HG03575 (cell line): ENCODE results near the gene SPINK4.

Experiments used
- ATAC-seq: cut with Tn5 transposase; IDR thresholded peaks from one replicate; pipeline ENCODE4 v1.9.1; 2021; ENCODE audit not compliant: unreplicated experiment, insufficient number of reproducible peaks, low FRiP score; ENCODE audit errors: extremely low read depth

SPINK4 gene, protein sequence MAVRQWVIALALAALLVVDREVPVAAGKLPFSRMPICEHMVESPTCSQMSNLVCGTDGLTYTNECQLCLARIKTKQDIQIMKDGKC

DNA sequence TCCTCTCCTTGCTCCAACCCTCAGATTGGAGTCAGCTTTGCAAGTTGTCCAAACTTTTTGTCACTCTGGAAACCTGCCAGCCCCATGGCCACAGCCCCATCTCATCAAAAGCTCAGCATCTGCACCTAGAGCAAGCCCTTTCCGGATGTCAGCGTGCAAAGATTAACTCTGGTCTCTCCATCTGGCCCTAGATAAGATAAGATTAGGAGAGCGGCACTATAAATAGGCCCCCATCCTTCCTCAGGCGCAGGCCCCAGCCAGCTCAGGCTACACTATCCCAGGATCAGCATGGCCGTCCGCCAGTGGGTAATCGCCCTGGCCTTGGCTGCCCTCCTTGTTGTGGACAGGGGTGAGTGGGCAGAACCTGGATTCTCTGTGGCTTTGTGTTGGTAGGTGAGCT is at the start of gene SPINK4:
Gene SPINK4 (plus strand): TSS at position 247 of the 400 bp plus-strand sequence. CDS start 42 bp downstream, at position 289.
- ATAC-seq: no peak

DNA sequence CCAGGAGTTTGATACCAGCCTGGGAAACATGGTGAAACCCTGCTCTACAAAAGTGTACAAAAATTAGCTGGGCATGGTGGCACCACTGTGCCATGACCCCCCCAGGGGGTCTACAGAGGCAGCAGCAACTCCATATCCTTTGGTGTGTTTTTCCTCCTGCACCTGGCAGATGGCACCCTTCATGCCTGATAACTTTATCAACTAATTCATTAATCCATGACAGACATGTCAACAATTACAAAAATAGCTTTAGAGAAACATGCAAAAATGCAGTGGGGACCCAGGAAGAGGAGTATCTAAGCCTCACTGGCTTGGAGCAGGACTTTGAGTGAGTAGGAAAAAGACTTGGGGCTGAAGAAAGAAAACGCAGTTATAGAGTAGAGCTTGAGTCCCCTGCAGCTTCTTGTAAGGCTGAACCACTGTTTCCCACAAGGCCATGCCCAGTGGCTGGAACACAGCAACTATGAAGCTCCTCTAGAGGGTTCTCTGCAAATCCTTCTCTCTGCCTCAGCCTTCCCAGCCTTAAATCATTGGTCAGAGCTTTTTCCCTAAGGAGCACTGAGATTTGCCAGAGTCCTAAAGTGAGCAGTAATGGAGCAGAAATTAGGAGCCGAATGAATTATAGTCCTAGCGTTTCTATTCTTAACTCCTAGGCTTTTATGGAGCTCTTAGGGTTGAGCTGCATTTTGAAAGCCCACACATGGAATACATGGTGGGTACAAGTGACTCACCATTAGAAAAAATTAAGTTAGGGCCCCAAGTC is 47.3 kb upstream of the SPINK4 start:
- no peak for ATAC-seq

DNA sequence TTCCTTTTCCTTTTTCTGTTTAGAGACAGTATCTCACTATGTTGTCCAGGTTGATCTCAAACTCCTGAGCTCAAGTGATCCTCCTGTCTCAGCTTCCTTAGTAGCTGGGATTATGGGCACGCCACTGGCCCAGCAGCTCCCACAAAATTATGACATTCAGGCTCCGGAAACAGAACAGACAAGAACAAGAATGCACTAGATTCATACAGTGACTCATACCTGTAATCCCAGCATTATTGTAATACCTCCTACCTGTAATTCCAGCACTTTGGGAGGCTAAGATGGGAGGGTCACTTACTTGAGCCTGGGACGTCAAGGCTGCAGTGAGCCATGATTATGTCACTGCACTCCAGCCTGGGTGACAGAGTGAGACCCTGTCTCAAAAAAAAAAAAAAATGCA is 46.1 kb upstream of the SPINK4 start:
- no peak for ATAC-seq

DNA sequence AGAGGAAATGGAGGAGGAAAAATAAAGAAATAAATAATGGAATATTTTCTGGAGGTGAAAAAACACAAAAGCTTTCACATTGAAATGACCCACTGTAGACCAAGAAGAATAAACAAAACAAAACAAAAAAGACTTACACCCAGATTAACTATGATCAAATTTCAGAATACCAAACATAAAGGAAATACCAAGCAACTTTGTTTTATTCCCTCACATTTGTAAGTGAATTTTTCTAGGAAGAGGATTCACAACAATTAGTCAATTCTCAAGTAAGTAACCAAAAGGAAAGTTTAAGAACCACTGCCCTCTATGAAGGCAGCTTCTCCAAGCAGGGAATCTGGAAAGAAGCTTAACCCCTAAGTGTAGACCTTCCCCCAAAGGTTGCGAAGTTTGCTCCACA is 43.2 kb upstream of the SPINK4 start:
- no peak for ATAC-seq

DNA sequence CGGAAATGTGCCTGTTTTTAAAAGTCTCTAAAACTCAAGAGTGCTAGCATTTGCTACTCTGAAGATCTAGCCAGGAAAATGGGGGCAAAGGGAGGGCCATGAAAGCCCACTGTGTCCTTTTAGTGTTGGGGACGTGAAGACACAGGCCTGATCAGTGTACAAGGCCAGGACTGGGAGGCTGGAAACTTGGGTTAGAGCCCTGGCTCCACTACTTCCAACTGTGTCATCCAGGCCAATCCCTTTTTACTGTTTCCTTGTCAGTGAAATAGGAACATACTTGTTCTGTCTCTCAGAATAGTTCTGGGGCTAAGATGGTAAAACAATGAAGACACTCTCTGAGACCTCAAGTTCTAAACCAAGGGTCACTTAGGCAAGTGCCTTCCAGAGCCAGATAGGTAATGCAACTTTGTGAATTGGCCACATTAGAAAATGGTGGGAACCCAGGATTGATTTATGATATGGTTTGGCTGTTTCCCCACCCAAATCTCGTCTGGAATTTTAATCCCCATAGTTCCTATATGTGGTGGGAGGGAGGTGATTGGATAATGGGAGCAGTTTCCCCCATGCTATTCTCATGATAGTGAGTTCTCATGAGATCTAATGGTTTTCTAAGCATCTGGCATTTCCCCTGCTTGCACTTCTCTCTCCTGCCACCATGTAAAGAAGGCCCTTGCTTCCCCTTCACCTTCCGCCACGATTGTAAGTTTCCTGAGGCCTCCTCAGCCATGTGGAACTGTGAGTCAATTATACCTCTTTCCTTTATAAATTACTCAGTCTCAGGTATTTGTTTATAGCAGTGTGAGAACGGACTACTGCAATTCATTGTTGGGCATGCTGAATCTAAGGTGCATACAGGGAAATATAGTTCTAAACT is 42.5 kb upstream of the SPINK4 start:
- no peak for ATAC-seq

DNA sequence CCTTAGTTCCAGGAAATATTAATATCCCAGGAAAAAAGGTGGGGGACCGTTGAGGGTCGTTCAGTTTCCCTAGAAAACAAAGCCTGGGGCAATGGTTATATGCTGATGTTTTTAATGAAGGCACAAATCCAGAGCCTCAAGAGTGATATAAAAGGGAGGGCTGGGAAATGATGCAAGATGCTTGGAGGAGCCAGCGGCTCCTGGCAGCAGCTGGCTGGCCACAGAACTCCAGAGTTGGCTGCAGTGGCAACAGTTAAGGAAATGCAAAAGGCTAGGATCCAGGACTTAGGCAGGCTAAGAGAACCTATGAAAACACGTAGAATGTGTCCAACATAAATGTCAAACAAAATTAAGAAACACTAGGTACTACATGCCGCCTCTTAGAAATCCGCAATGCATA is 41.8 kb upstream of the SPINK4 start:
- no peak for ATAC-seq

DNA sequence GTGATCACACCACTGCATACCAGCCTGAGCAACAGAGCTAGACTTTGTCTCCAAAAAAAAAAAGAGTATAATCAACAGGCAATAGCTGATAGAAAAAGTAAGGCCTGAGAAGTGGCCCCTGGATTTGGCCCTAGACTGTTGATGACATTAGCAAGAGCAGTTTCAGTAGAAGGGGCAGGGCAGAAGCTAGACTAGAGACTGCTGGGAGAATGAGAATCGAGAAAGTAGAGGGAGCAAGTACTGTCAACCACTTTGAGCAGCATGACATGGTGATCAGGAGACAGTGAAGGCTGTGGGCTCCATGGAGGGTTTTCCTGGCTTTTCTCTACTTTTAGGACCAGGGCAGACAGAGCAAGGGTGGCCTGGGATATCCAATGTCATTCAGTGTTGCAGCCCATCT is 37.9 kb upstream of the SPINK4 start:
- peak; percentile 31 for ATAC-seq

DNA sequence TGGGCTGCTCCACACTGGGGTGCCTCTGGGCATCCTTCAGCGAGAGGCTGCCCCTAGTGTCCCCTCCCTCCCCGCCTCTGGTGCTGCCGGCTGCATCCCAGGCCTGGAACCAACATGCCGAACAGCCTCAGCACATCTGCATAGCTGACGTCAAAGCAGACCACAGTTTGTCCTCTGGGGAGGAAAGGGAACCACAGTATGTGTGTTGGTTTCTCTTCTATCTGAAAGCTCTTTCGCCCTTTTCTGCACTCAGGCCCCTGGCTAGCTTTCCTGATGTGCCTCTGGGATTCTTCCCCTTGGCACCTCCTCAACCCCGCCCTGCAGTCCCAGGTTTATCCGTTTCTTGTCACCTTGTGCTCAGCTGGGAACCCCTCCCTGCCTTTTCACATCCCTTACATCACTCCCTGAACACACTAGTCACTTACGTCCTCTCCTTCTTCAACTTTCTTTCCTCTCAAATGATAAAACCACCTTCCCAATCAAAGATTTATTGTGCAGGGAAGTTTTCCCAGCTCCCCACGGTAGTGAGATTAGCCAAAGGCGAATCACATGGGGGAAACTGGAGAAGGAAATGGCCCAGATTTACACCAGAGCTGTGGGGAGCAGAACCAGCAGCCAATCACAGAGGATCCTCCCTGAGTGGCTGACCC is 37.3 kb upstream of the SPINK4 start:
- ATAC-seq: peak; percentile 95

DNA sequence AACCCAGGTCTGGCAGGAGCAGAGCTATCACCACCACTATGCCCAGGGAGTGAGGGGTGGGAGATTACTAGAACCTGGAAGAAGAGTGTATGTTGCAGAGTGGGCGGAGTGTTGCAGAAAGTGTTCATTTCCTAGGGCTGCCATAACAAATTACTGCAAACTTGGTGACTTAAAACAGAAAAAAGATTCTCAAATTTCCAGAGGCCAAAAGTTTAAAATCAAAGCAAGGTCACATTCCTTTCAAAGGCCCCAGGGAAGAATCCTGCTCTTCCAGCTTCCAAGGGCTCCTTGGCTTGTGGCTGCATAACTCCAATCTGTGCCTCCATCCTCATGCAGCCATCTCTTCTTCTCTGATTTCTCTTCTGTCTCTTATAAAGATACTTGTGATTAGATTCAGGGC is 30.6 kb upstream of the SPINK4 start:
- ATAC-seq: no peak

DNA sequence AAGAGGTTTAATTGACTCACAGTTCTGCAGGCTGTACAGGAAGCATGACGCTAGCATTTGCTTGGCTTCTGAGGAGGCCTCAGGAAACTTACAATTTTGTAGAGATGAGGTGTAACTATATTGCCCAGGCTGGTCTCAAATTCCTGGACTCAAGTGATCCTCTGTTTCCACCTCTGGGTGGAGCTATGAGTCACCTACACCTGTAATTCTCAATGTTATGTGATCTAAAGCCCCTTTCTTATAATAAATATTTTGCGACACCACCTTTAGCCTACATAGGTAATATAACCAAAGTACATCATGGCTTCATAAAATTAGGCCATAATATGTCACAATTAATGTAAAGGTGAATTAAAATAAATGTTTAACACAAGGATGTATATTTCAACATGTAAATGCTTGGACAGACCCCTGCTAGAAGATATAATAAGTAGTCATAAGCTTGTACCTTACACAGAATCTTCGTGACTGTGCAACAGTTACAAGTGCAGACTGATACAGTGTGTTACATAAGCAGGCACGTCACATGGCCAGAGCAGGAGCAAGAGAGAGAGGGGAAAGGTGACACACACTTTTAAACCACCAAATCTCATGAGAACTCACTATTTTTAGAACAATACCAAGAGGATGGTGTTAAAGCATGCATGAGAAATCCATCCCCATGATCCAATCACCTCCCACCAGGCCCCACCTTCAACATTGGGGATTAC is 29.8 kb upstream of the SPINK4 start:
- no peak for ATAC-seq

DNA sequence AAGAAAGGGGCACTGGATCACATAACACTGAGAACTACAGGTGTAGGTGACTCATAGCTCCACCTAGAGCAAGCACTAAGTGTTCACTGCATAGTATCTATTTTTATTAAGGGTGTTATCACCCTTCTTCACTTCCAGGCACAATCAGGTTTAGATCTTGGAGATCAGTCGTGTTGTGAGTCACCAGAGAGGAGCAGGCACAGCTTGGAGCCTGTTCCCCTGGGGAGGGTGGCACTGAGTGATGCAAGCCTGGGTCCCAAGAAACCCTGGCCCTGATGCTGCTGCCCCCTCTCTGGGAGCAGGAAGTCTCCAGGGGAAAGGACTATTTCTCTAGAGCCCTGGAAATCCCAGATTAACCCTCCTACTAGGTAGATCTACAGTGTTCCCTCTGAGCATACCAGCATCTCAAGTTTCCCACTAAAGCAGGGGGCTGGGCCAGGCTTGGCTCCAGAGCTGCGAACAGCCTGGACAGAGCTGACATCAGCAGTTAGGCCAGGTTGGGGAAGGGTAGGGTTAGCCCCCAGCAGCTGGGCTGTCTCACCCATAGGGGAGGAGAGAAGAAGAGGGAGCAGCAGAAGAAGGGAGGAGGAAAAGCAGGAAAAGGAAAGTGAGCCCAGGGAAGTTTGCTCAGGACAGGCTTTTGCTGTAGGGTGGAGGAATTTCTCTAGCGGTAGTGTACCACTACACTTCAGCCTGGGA is 28.1 kb upstream of the SPINK4 start:
- no peak for ATAC-seq

DNA sequence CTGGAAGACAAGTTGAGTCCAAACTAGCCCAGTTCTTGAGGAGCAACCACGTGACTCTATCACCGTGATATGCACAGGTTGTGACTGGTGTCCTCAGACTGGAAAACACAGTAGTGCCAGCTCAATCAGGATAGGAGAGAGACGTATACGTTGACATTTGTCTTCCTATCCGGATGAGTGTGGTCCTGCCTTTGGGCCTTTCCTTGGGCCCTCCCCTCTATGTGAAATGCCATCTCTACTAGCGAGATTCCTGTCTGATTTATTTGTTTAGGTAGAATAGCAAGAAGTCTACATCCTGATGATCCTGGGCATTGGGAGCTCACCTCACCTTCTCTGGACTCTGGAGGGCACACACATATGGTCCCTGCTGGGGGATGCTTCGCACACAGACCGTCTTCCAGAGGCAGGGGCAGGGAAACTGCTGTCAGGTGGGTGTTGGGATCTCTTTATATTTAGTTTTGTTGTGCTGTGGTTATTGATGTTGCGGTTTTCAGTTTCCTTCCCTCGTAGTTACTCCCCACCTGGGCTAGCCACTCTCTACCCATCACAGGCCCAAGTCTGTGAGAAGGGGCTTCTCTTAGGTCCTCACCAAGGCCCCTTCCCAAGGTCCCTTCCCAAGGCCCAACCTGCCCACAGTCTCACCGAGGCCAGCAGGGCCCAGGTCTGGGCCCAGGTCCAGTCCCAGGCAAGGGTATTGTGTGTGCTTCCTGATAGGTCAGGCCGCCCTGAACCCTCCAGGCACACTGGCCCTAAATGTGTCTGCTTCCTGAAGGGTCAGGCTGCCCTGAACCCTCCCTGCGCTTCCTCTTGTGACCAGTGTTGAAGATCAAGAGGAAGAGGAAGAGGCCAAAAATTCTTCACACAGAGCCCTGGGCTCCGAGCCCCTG is 19.0 kb upstream of the SPINK4 start:
- no peak for ATAC-seq

DNA sequence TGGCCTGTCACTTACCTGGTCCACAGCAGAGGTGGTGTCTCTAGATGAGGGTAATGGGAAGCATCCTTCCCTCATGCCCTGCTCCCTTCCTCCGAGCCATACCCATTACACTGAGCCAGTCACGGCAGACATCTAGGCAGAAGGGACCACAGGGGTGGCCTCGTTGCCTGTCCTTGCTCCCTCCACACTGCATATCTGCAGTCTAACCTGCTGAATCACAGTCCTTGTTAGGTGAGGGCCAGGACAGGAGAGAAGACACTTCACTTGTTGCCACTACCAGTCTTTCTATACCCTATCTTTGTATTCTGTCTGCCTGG is 18.4 kb upstream of the SPINK4 start:
- no peak for ATAC-seq

DNA sequence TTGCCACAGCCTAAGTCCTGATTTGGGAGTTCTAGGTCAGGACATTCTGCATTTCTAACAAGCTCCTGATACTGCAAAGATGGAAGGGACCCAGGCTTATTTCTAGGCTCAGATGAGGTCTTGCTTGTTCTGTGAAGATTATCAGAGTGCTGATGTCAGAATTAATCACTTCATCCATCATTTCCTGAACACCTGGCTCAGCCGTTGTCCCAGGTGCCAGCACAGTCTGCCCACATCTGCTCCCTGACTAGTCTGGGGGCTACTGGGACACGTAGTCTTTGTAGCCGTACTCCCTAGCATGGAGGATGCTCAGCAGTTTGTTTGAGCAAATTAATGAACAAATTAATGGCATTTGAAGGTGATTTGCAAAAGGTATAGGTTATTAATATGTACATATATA is 17.9 kb upstream of the SPINK4 start:
- ATAC-seq: no peak

DNA sequence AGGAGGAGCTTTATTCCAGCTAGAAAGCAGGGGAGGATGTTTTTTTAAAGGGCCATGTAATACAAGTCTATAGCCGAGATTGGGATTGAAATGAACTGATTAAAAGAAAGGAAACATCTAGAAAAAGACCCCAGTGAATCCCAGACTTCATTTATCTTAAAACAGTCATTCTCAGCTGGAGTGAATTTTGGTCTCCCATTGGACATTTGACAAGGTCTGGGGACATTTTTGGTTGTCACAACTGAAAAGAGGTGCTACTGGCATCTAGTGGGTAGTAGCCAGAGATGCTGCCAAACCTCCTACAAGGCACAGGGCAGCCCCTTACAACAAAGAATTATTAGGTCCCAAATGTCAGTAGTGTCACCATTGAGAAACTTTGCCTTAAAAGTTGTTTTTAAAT is 16.3 kb upstream of the SPINK4 start:
- ATAC-seq: no peak

DNA sequence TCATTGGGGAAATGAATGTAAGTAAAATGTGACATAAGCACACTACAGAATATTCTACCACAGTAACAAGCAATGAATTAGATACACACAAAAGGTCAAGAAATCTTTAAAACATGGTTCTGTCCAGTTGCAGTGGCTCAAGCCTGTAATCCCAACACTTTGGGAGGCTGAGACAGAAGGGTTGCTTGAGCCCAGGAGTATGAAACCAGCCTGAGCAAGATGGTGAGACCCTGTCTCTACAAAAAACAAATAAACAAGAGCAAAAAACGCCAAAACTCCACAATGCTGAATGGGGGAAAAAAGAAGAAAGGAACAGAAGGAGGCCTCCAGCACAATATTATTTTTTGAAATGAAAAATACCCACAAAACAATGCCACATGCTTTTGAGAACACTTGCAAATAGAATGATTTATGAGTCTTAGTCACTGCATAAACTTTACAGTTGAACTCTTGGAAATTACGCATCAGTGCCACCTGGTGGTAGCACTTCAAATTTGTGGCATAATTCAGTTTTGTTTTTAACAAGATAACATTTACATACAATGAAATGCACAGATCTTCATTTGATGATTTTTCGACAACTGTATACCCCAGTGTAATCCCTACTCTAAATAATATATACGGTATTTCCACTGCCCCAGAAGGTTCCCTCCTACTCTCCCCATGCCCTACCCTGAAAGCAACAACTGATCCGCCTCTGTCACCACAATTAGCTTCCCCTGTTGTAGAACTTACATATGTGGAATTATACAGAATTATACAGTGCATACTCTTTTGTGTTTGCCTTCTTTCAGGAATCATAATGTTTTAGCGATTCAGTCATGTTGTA is 14.4 kb upstream of the SPINK4 start:
- ATAC-seq: no peak

DNA sequence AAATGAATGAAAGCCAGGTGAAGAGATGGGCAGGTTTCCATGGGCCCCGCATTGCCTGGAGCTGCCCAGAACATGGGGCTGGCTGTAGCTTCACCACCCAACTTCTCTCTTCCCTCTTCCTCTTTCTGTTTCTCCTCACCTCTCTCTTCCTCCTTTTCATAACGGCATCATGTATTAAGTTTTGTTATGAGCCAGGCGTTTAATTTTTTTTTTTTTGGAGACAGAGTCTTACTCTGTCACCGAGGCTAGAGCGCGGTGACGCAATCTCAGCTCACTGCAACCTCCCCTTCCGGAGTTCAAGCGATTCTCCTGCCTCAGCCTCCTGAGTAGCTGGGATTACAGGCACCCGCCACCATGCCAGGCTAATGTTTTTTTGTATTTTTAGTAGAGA is 13.0 kb upstream of the SPINK4 start:
- ATAC-seq: no peak
